SH-SY5Y (cell line): ENCODE results near the gene IGF1.

Experiments used
- GATA2 ChIP-seq: IDR thresholded peaks from 2 replicates; pipeline ENCODE4 v1.6.1; 2011; ENCODE audit warnings: mild to moderate bottlenecking, low read depth, low read length
- GATA3 ChIP-seq: IDR thresholded peaks from 2 replicates; pipeline ENCODE4 v1.6.1; 2011; ENCODE audit warnings: low read depth, mild to moderate bottlenecking, low read length, moderate library complexity

- TF ChIP-seq GATA2 (no peak), GATA3 (no peak)
These were observed 5.8 kb upstream of the IGF1 start for GRCh38 chr12:102486153-102486552.
